H7 (cell line): ENCODE measurements around the gene RNF149. TPM values are rescaled to one million over a fixed set of nuclear protein-coding genes. Genes with fewer than 3 reads are reported as not detected.

Experiments
- DNase-seq: peaks from one replicate; pipeline ENCODE4 v3.0.0; 2012
- H3K27me3 ChIP-seq: 2 replicates; pipeline ENCODE4 v1.6.0; 2011; ENCODE audit warnings: mild to moderate bottlenecking, low read length; ENCODE audit not compliant: control insufficient read depth, insufficient read depth
- H3K36me3 ChIP-seq: replicated peaks from 2 replicates; pipeline ENCODE4 v1.5.1; 2011; ENCODE audit warnings: low read length; ENCODE audit not compliant: control insufficient read depth, insufficient read depth
- H3K4me3 ChIP-seq: 2 replicates; pipeline ENCODE4 v1.5.1; 2011; ENCODE audit warnings: low read depth, mild to moderate bottlenecking, control low read depth, low read length, moderate library complexity; ENCODE audit not compliant: insufficient read depth
- total RNA-seq: library from RNA; depleted of rRNA; stranded (reverse); fragments of >200 nt; shearing (Covaris generic); gene quantifications from 2 replicates; pipeline ENCODE4 v1.2.3, GENCODE V29; 2014; rRNA removed

RNF149 gene
- total RNA-seq, 1 experiment from 2014 or later, result 17.9 TPM

DNA sequence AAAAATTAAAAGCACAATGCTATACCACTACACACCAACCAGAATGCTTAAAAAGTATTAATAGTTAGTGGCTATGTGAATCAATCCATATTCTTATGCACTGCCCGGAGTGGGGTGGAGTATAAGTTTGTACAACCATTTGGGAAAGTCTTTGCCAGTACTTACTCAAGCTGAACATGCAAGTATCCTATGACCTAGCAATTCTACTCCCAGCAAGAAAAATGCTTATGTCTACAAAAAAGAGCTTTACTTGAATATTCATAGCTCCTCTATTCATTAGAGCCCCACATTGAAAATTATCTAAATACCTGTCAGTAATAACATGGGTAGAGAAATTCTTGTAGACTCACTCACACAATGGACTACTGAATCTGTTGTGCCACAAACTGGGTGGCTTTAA lies 77.3 kb downstream of the RNF149 start:
- H3K4me3 ChIP-seq, result no peak overlapping the region
- no peaks in the 10 kb centered on the region for H3K36me3 ChIP-seq
- DNase-seq, result no peak
- no peaks in the 10 kb centered on the region for H3K27me3 ChIP-seq

DNA sequence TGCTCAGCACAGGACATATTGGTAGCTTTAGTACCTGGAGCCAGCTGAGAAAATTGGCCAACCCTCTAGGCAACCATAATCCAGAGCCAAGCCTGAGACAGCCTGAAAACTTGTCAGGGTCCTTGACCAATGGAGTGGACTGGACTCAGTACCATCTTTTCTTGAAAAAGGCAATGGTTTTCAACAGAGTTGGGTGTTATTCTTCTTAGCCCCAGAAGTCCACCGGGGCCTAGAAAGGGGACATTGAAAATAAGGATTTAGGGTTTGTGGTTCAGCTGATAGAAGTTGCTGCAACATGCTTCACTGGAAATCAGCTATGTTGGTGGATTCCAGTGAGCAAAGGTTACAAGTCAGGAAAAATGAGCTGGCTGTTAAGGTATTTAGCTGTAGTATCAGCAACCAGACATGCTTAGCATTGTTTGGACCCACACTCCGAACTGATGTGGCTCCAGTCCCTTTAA lies 77.9 kb downstream of the RNF149 start:
- no peak for DNase-seq
- no peak overlapping the region for H3K4me3 ChIP-seq
- no peaks in the 10 kb centered on the region for H3K36me3 ChIP-seq
- no peaks in the 10 kb centered on the region for H3K27me3 ChIP-seq

Other genes starting within 250 kb of the RNF149 start
- 29.8 and 53.2 TPM in 2 replicates for gene TBC1D8, start 157.3 kb downstream of the RNF149 start, total RNA-seq
- 68.6 and 72.6 TPM in 2 replicates for gene CNOT11, start 55.8 kb downstream of the RNF149 start, total RNA-seq
- gene CREG2, start 78.8 kb upstream of the RNF149 start, total RNA-seq, result 0.03 and 0.15 TPM in 2 replicates
- gene RFX8, start 166.4 kb upstream of the RNF149 start, total RNA-seq, result 0.18 TPM in 1 of 2 replicates, not detected in the other